HepG2 (cell line): ENCODE data around the gene PXMP4. TPM values are rescaled to one million over a fixed set of nuclear protein-coding genes. Genes with fewer than 3 reads are reported as not detected.

ENCODE experiments used
- DDIT3 ChIP-seq: sonication (generic); formaldehyde crosslinking; IDR thresholded peaks from 2 replicates; pipeline ENCODE4 v1.4.0; 2020; ENCODE audit warnings: mild to moderate bottlenecking, missing genetic modification reagents
- IRX3 ChIP-seq: sonication (generic); formaldehyde crosslinking; IDR thresholded peaks from 2 replicates; pipeline ENCODE4 v1.8.1; 2023; ENCODE audit warnings: mild to moderate bottlenecking, low read depth, missing genetic modification reagents, borderline replicate concordance
- KIAA2018 ChIP-seq: sonication (generic); formaldehyde crosslinking; IDR thresholded peaks from 2 replicates; pipeline ENCODE4 v1.5.0; 2020; ENCODE audit warnings: mild to moderate bottlenecking, missing genetic modification reagents, borderline replicate concordance
- MTA1 ChIP-seq: sonication (generic); formaldehyde crosslinking; IDR thresholded peaks from 2 replicates; pipeline ENCODE4 v1.4.0; 2020; ENCODE audit warnings: missing genetic modification reagents, mild to moderate bottlenecking, borderline replicate concordance
- NFE2L2 ChIP-seq: fragments of 150-350 bp; IDR thresholded peaks from 2 replicates; pipeline ENCODE4 v1.6.1; 2014; ENCODE audit warnings: low read length
- NR3C1 ChIP-seq: sonication (generic); formaldehyde crosslinking; IDR thresholded peaks from 2 replicates; pipeline ENCODE4 v1.4.0; 2020; ENCODE audit warnings: missing genetic modification reagents
- SNAPC4 ChIP-seq: sonication (generic); formaldehyde crosslinking; IDR thresholded peaks from 2 replicates; pipeline ENCODE4 v1.4.0; 2020; ENCODE audit warnings: mild to moderate bottlenecking, missing genetic modification reagents
- SP140L ChIP-seq: sonication (generic); formaldehyde crosslinking; IDR thresholded peaks from 2 replicates; pipeline ENCODE4 v1.4.0; 2020; ENCODE audit warnings: missing genetic modification reagents, borderline replicate concordance
- SP4 ChIP-seq: sonication (generic); formaldehyde crosslinking; IDR thresholded peaks from 2 replicates; pipeline ENCODE4 v1.8.1; 2023; ENCODE audit warnings: mild to moderate bottlenecking, missing genetic modification reagents
- TCF7L2 ChIP-seq: IDR thresholded peaks from 2 replicates; pipeline ENCODE4 v1.6.1; 2011; ENCODE audit warnings: mild to moderate bottlenecking, low read depth, low read length, moderate library complexity
- ZC3H13 ChIP-seq: sonication (generic); formaldehyde crosslinking; IDR thresholded peaks from 2 replicates; pipeline ENCODE4 v1.8.1; 2023; ENCODE audit warnings: mild to moderate bottlenecking, missing genetic modification reagents, moderate library complexity
- ZFP36L1 ChIP-seq: sonication (generic); formaldehyde crosslinking; IDR thresholded peaks from 2 replicates; pipeline ENCODE4 v1.8.0; 2022; ENCODE audit warnings: mild to moderate bottlenecking, missing genetic modification reagents, moderate library complexity
- ZNF207 ChIP-seq: fragments of 450-650 bp; IDR thresholded peaks from 2 replicates; pipeline ENCODE4 v1.6.1; 2016; ENCODE audit warnings: antibody characterized with exemption, borderline replicate concordance
- ZNF564 ChIP-seq: sonication (generic); formaldehyde crosslinking; IDR thresholded peaks from 2 replicates; pipeline ENCODE4 v1.8.1; 2023; ENCODE audit warnings: mild to moderate bottlenecking, missing genetic modification reagents
- polyA plus RNA-seq, 8 experiments: library from polyadenylated mRNA; depleted of rRNA in 3 of 8; stranded (reverse) in 7 of 8; unstranded in 1 of 8; fragments of >200 nt; fragmentation: Illumina TruSeq in 4 of 8; extraction: Trizol in 4 of 8; gene quantifications; 2 replicates each; pipeline versions ENCODE4 v1.2.1 to v1.2.3, GENCODE V29; 2011 to 2016; ENCODE audit warnings: low read depth in 4 of 8, missing spikeins in 1 of 8, mixed read lengths in 1 of 8; ENCODE audit not compliant: insufficient read depth in 1 of 8
- total RNA-seq, 5 experiments: library from RNA; depleted of rRNA; stranded (reverse); fragments of >200 nt; fragmentation: Illumina TruSeq; extraction: Trizol; gene quantifications; 2 replicates each; pipeline ENCODE4 v1.2.3, GENCODE V29; 2016; ENCODE audit warnings: low read depth in 1 of 5

Gene PXMP4
- total and polyA plus RNA-seq, 2 of the 13 experiments (the other 11 are each of a cell fraction or from before 2014, with no cell fraction given): not detected

- 0 out of 2 replicates have a peak, but pooled peaks have one; percentile 26 for TF ChIP-seq ZNF207
- no peak for TF ChIP-seq TCF7L2
- peak; percentile 84; the same call in 1 of the 2 replicates for TF ChIP-seq SP140L (CRISPR knock-in tag)
- peak; percentile 72; the same call in 1 of the 2 replicates for TF ChIP-seq MTA1
- peak; percentile 77 for TF ChIP-seq ZNF564 (CRISPR knock-in tag)
- TF ChIP-seq ZC3H13: peak; percentile 99
- TF ChIP-seq IRX3 (CRISPR knock-in tag): peak; percentile 93
- TF ChIP-seq SP4 (CRISPR knock-in tag): peak; percentile 97
- peak; percentile 96 for TF ChIP-seq ZFP36L1 (CRISPR knock-in tag)
- no peak for TF ChIP-seq NFE2L2
- TF ChIP-seq SNAPC4 (CRISPR knock-in tag): no peak
- TF ChIP-seq KIAA2018 (CRISPR knock-in tag): peak; percentile 68; the same call in 1 of the 2 replicates
- TF ChIP-seq NR3C1 (CRISPR knock-in tag): no peak
- TF ChIP-seq DDIT3 (CRISPR knock-in tag): peak; percentile 21; the same call in 1 of the 2 replicates
Measured at GRCh38 chr20:33663161-33664084, 56.7 kb downstream of the PXMP4 start (continued).
